Psoas muscle (tissue), 8 donors: ENCODE measurements around the gene AFDN. TPM values are rescaled to one million over a fixed set of nuclear protein-coding genes. Genes with fewer than 3 reads are reported as not detected.

Experiments
- ATAC-seq, 4 donors: fragments of 200-7000 bp; cut with Tn5 transposase; one replicate each; pipeline ENCODE4 v1.9.1; 2020; ENCODE audit warnings: moderate library complexity in 3 of 4, mild to moderate bottlenecking in 2 of 4
- DNase-seq, 2 donors: peaks; one replicate each; pipeline ENCODE4 v3.0.0-alpha.2; 2020
- H3K27ac ChIP-seq: fragments of 200-600 bp; one replicate; pipeline ENCODE4 v1.8.0; 2022
- H3K27me3 ChIP-seq, 3 donors: fragments of 200-600 bp in 1 of 3; one replicate each; pipeline versions ENCODE4 v1.6.1 to v1.8.0; 2013 to 2022; ENCODE audit warnings: low read length in 2 of 3, mild to moderate bottlenecking in 2 of 3, moderate library complexity in 1 of 3; ENCODE audit not compliant: insufficient read depth in 3 of 3
- H3K36me3 ChIP-seq, 2 donors: fragments of 200-600 bp in 1 of 2; one replicate each; pipeline versions ENCODE4 v1.6.1 to v1.8.0; 2013 to 2022; ENCODE audit warnings: low read depth in 1 of 2, mild to moderate bottlenecking in 1 of 2, moderate library complexity in 1 of 2; ENCODE audit not compliant: insufficient read depth in 1 of 2
- H3K4me1 ChIP-seq: fragments of 200-600 bp; one replicate; pipeline ENCODE4 v1.8.0; 2022
- H3K4me3 ChIP-seq: fragments of 200-600 bp; one replicate; pipeline ENCODE4 v1.8.0; 2022; ENCODE audit warnings: mild to moderate bottlenecking
- H3K9me3 ChIP-seq: fragments of 200-600 bp; one replicate; pipeline ENCODE4 v1.8.0; 2022
- CTCF ChIP-seq: fragments of 200-600 bp; IDR thresholded peaks from one replicate; pipeline ENCODE4 v1.8.0; 2022; ENCODE audit warnings: antibody characterized with exemption
- WGBS, 3 donors: extraction: QIAGEN DNeasy Blood & Tissue Kit; methylation state at CpG; one replicate each; pipeline versions ENCODE4 v1.1.6 to v1.1.7; 2013; 5-methylcytosine and 5-hydroxymethylcytosine counted together
- intact Hi-C, 2 donors: fragments of 100-400 bp; cut with DNase I; formaldehyde crosslinking; loops; one replicate each; pipeline versions ENCODE4 v1.11.0 to v1.14.2; 2022
- polyA plus RNA-seq, 3 donors: library from polyadenylated mRNA; stranded (reverse); fragments of 200-250 nt; gene quantifications; one replicate each; pipeline ENCODE4 v1.2.3, GENCODE V29; 2013
- total RNA-seq, 4 donors: library from RNA; stranded (reverse); fragmentation: NEBNext Ultra II Directional in 2 of 4; extraction: Animal tissue kit (Norgen Biotek cat#: 25700) in 2 of 4; gene quantifications; one replicate each; pipeline versions ENCODE4 v1.2.1 to v1.2.4, GENCODE V29; 2021 to 2023
- donor health status: healthy with polysubstance abuse.
- donor health status: DM: no; HTN: no; CAD: no; lungs with moderate emphysema.
- donor health status: Bipolar disorder and iron deficiency.
- donor health status: healthy.
- donor health status: DM: yes; HTN: yes; CAD: no.
- donor health status: DM: no; HTN: no; CAD: no.
- donor health status: DM: no; HTN: no; CAD: no.
- donor health status: DM: yes; HTN: yes; CAD: no.

AFDN gene
- total and polyA plus RNA-seq, 7 donors = 12.2 to 35.6 (median 32.9) TPM

DNA sequence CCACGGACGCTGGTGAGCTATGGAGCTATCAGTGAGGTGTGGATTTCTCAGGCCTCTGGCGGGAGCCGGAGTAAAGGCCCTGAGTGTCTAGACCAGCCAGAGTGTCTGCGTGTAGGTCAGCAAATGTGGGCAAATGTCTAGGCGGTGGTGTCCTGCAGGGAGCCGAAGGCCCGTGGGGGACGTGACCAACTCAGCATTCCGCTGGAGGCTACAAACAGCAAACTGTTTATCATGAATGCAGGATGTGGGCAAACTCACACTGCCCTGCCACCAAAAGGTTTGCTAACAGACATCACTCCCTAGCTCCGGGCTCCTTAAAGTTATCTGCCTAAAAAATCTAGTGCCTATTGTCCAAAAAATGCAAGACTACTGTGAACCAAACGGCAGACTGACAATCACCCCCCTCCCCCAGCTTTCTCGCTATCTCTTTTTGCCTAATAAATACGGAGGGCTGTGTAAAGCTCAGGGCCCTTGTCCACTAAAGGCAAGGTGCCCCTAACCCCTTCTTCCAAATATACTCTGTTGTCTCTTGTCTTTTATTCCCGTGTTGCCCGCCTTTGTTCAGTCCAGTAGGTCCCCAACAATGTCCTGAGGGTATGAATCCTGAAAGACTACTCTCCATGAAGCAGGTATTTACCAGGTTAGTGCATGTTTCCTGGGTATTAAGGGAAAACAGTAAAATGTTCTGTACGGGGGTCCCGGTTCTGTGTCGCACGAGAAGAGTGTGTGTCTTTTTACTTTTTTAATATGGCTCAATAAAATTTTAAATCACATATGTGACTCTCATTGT, 29.0 kb upstream of the AFDN start:
- WGBS, 3 donors = 91 to 95% (median 94%) methylated on average over 20 of the region's 20 CpGs
- H3K4me3 ChIP-seq = no peak overlapping the region

GRCh38 chr6:167798453-167798852, 28.3 kb upstream of the AFDN start:
- no peak for TF ChIP-seq CTCF
- no peak for ATAC-seq
- WGBS, 3 donors = 82 to 96% (median 95%) methylated on average over 12 of the region's 12 CpGs
- Histone ChIP-seq H3K27ac (no peak overlapping the region), H3K4me1 (peaks cover 5% of the 10 kb centered on the region), H3K4me3 (no peak overlapping the region), H3K36me3 (no peaks in the 10 kb centered on the region), H3K27me3 (peaks cover 0 to 8% (median 0%) of the 10 kb centered on the region in 3 donors), H3K9me3 (no peaks in the 10 kb centered on the region)
- intact Hi-C loops = no loop called here
- no peak for DNase-seq

More for the DNA sequence above, 29.0 kb upstream of the AFDN start:
- H3K27me3 ChIP-seq = peaks cover 0 to 8% (median 0%) of the 10 kb centered on the region in 3 donors
- intact Hi-C loops = no loop called here
- no peak for ATAC-seq
- H3K9me3 ChIP-seq = no peaks in the 10 kb centered on the region
- no peak overlapping the region for H3K27ac ChIP-seq
- no peaks in the 10 kb centered on the region for H3K36me3 ChIP-seq
- H3K4me1 ChIP-seq = peaks cover 5% of the 10 kb centered on the region
- no peak for DNase-seq
- TF ChIP-seq CTCF = no peak

- Histone ChIP-seq H3K4me1 (peaks cover 5% of the 10 kb centered on the region), H3K27me3 (peaks cover 0 to 5% (median 0%) of the 10 kb centered on the region in 3 donors), H3K4me3 (no peak overlapping the region), H3K9me3 (no peaks in the 10 kb centered on the region), H3K36me3 (no peaks in the 10 kb centered on the region), H3K27ac (no peak overlapping the region)
- DNase-seq = peak in 1 of 2 donors; percentile 65
- 33 to 39% (median 34%) methylated on average over 22 to 23 of the region's 23 CpGs for WGBS, 3 donors
- peak; percentile 43 to 66 (median 56) for ATAC-seq
- intact Hi-C loops = no loop called here
- TF ChIP-seq CTCF = no peak
These were observed 27.5 kb upstream of the AFDN start for GRCh38 chr6:167799033-167799821.

DNA sequence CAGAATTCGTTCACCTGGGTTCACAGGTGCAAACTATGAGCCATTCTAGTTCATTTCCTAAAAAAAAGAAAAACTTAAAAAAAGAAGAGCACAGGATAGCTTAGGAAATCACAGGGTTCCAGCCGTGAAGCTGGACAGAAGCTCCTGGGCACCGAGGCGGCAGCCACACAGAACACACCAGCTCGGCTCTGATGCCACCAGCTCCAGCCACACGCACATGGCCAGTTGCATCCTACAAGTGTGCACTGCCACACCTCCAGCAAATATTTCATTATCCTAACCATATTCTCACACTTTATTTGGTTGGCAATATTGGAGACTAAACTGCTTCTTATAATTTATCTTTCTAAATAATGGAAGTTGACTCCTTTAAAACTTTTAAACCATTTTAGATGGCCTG, 26.2 kb upstream of the AFDN start:
- DNase-seq = no peak
- WGBS, 3 donors = 87 to 98% (median 95%) methylated on average over 6 of the region's 6 CpGs
- intact Hi-C loops = no loop called here

More for the DNA sequence above, 26.2 kb upstream of the AFDN start:
- H3K27me3 ChIP-seq = no peaks in the 10 kb centered on the region
- TF ChIP-seq CTCF = no peak
- H3K9me3 ChIP-seq = no peaks in the 10 kb centered on the region
- H3K4me1 ChIP-seq = peaks cover 5% of the 10 kb centered on the region
- H3K36me3 ChIP-seq = no peaks in the 10 kb centered on the region
- no peak overlapping the region for H3K27ac ChIP-seq
- no peak overlapping the region for H3K4me3 ChIP-seq
- ATAC-seq = no peak
